Activated effector memory CD4-positive, alpha-beta T cell treated with anti-CD3 and anti-CD28 coated beads, Interleukin-2, amount 50 U/mL, for 16 hours (primary cell): ENCODE measurements around the gene TUFT1.
"Not testable (repeated sequence)": the region's sequence is repeated elsewhere in the genome, so short reads cannot be mapped to it uniquely, and the experiment has no call there.

ENCODE experiments used
- DNase-seq: peaks from one replicate; pipeline ENCODE4 v3.0.0-alpha.2; 2020

The TUFT1 gene

GRCh38 chr1:151618996-151619395 lies 78.9 kb downstream of the TUFT1 start:
- not testable (repeated sequence) for DNase-seq

DNA sequence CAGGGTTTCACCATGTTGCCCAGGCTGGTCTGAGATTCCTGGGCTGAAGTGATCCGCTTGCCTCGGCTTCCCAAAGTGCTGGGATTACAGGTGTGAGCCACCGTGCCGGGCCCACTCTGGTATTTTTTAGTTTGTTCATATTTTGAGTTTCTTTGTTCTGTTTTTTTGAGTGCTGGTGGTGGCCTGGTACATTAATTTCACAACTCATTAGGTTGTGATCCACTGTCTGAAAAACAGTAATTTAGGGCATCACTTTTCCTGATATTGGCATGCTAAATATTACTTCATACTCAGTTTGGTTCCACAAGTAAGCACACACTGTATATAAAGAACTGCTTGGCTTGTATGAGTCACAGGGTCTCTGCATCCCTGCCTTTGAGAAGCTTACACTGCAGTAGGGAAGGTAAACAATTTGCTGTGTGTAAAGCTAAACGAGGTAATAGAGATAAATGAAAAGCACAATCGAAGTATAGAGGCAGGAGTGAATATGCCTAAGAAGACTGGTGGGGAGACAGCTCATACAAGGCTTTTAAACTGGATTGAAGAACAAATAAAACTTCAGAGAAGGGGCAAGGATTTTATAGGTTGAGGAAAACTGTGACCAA lies 79.5 kb downstream of the TUFT1 start:
- no peak for DNase-seq

DNA sequence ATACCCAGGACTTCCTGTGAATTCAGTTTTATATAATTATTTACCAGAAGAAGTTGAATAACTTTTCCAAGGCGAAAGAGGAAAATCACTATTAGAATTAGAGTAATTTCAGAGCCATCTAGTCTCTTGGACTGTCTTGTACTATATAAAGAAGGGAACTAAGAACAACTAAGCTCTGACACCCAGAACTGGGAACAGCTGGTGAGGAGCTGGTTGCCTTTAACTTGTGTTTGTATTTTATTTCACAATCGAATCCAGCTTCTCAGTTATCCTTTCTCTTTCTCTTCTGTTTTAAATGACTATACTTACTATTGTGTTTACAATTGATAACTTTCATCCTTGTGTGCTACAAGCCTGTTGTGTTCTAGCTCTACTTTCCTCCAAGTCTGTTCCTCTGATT lies 80.2 kb downstream of the TUFT1 start:
- no peak for DNase-seq

DNA sequence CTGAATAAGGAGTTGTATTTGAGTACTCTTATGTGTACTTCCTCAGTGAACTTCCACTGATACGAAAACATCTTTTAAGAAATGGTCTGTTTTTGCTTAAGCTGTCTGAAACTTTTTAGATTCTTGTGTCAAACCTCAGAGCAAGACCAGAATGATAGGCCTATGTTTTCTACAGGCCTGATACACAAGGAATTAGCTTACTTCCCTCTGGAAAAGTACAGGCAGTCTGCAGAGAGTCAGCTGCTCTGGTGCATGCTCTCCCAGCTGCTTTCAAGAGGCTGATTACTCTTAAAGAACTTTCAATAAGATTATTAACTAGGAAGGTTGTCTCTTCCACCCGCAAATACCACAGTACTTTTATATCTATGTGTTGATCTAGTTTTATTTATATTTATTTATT lies 81.2 kb downstream of the TUFT1 start:
- DNase-seq: no peak

GRCh38 chr1:151624783-151625182 lies 84.7 kb downstream of the TUFT1 start:
- no peak for DNase-seq

DNA sequence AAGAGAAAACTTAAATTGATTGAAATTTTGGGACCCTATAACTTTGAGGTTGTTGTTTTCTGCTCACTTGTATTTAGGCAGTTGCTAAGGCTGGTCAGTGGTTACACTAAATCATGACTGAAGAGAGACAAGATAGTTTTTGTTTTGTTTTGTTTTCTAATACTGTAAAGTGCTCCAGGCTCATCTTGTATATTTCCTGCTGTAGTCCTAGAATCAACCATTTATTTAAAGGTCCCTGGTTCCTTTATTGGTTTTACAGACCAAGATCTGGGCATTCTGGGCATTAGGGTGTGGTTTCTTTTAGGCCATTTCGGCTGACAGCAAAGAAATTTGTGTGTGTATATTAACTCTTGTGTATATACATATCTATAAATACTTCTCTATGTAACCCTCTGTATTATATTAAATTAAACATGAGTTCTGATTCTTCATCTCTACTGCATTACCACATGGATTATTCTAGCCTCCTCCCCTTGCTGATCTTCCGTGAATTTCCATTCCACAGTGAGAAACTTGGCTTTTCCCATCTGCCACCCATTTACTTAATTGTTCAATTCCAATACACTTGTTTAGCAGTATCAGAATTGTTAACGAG lies 86.7 kb downstream of the TUFT1 start:
- DNase-seq: no peak

GRCh38 chr1:151629278-151629677 lies 89.2 kb downstream of the TUFT1 start:
- no peak for DNase-seq
